HG03354 (cell line): ENCODE measurements around the gene GPSM1.

Experiments
- ATAC-seq: cut with Tn5 transposase; IDR thresholded peaks from one replicate; pipeline ENCODE4 v1.9.1; 2021; ENCODE audit warnings: mild to moderate bottlenecking; ENCODE audit not compliant: unreplicated experiment, poor library complexity, severe bottlenecking

GPSM1 gene

GRCh38 chr9:136329211-136329627 is 1.9 kb downstream of the GPSM1 start:
- no peak for ATAC-seq

- no peak for ATAC-seq
Measured at GRCh38 chr9:136329636-136330405, 2.5 kb downstream of the GPSM1 start.

GRCh38 chr9:136330406-136330990 is 3.2 kb downstream of the GPSM1 start:
- ATAC-seq: no peak

GRCh38 chr9:136331030-136331429 is 3.7 kb downstream of the GPSM1 start:
- no peak for ATAC-seq

- no peak for ATAC-seq
Measured at GRCh38 chr9:136331556-136332481, 4.5 kb downstream of the GPSM1 start.

DNA sequence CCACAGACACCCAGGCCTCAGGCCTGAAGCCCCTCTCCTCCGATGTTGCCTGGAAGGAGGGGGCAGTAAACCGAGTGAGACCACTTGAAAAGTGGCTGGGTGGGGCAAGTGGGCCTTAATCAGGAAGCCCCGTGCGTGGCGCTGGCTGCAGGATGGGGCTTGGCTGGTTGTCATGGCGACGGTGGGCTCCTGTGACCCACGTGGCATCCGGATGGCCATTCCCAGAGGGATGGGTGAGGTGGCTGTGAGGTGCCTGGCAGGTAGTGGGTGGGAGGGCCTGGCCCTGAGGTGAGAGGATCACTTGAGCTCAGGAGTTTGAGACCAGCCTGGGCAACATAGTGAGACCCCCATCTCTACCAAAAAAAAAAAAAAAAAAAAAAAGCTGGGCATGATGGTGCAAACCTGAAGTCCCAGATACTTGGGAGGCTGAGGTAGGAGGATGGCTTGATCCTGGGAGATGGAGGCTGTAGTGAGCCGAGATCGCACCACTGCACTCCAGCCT is 5.2 kb downstream of the GPSM1 start:
- ATAC-seq: no peak

GRCh38 chr9:136333045-136333444 is 5.7 kb downstream of the GPSM1 start:
- ATAC-seq: no peak

GRCh38 chr9:136333486-136333885 is 6.1 kb downstream of the GPSM1 start:
- ATAC-seq: no peak

- no peak for ATAC-seq
Measured at GRCh38 chr9:136334541-136334940, 7.2 kb downstream of the GPSM1 start.

DNA sequence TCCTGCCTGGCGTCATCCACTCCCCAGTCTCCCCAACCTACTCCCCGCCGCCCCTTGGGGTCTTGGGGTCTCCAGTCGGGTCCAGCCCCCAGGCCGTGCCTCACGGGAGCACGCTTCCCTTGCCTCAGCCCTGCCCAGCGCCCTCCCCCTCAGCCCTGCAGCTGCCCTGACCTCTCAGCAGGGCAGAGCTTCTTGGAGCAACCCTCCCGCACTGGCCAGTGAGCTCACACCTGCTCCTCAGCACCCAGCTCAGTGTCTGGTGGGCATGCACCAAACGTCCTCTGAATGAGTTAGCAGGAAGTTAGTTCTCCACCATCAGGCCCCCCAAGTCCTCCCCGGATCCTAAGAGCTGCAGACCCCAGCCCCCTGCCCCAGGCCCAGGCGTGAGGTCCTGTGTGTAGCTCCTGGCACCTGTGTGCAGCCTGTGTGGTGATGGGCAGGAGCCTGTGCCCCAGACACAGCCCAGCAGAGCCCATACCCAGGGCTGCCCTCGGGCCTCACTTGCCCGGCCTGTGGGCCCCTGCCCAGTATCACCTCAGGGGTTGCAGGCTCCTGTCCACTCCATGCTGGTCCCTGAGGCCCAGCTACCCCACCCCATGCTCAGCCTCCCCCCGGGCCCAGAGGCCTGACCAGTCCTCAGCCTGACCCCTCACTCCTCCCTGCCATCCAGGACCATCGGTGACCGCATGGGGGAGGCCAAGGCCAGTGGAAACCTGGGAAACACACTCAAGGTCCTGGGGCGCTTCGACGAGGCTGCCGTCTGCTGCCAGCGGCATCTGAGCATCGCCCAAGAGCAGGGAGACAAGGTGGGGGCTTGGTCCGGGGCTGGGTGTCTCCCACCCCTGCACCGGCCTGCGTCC is 8.2 kb downstream of the GPSM1 start:
- no peak for ATAC-seq

DNA sequence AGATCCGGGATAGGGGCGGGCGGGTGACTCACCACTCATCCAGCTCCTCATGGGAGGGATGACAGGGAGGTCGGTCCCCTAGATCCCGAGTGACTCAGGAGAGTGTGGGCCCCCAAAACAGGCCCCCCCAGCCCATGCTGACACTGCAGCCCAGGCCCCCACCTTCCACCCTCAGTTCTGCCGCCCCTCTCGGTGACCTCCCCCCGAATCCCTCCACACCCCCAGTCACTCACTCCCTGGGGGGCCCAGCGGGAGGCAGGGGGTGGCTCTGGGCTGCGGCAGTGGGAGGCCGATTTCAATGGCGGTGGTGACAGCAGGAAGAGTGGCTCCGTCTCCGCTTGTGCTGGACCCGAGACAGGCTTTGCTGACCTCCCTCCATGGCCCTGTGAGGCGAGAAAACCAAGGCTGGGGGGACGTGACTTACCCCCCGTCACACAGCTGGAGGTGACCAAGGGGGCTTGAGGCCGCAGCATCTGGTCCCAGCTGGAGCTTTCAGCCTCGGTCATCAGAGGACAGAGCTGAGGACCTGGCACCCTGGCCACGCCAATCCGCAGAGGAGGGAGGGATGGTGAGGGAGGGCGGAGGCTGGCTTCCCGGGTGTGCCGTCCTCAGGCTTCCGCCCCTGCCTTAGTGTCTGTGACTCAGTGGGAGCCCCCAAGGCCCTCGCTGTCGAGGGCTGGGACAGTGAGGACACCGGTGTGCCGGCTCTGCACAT is 9.0 kb downstream of the GPSM1 start:
- no peak for ATAC-seq

DNA sequence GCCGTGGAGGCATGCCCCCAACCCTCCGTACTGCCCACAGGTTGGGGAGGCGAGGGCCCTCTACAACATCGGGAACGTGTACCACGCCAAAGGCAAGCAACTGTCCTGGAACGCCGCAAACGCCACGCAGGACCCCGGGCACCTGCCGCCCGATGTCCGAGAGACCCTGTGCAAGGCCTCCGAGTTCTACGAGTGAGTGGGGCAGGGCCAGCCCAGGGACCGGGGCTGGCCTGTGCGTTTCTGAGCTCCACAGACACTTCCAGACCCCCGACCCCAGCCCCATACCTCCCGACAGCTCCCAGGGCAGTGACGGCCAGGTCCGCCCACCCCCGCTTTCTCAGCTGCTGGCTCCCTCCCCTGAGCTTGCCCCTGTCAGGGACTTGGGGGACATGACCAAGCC is 9.5 kb downstream of the GPSM1 start:
- no peak for ATAC-seq

DNA sequence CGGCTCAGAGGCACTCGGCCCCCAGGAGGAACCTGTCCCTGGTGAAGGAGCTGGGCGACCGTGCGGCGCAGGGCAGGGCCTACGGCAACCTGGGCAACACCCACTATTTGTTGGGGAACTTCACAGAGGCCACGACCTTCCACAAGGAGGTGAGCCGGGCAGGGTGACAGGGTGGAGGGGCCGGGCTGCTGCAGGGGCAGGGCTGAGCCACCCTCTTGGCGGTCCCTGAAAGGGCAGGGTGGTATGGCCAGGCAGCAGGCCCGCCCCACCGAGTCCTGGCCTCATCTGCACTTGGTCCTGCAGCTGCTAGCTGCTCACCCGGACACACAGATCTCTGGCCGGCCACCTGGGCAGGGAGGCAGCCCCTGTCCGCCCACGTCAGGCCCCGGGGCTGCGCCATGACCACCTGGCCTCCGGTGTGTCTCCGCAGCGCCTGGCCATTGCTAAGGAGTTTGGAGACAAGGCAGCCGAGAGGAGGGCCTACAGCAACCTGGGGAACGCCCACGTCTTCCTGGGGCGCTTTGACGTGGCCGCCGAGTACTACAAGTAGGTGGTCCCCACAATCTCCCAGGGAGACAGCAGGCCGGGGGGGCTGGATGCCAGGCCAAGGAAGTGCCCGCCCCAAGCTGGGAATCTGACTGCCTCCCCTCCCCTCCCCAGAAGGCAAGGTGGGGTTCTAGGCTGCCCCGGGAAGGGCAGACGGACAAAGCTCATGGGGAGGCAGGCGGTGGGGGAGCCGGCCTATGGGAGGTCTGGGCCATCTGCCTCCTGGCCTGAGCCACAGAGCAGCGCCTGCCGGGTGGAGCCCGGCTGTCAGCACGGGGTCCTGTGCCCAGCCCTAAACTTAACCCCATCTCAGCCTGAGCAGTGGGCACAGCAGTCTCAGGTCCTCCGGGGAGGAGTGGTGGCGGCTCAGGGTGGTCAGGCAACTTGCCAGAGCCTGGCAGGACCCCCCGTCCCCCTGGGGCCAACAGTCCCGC is 10.4 kb downstream of the GPSM1 start:
- no peak for ATAC-seq

DNA sequence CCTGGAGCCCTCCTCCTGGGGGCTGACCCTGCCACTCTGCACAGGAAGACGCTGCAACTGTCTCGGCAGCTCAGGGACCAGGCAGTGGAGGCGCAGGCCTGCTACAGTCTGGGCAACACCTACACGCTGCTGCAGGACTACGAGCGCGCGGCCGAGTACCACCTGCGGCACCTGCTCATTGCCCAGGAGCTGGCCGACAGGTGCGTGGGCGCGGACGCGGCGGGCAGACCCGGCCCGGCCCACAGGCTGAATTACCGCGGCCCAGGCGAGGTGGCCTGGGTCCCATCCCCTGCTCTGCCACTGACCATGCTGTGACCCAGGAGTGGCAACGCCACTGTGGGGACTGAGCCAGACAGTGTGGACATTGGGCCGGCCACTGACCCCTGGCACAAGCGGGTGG is 11.2 kb downstream of the GPSM1 start:
- ATAC-seq: no peak

- no peak for ATAC-seq
Measured at GRCh38 chr9:136339173-136339957, 12.0 kb downstream of the GPSM1 start.

GRCh38 chr9:136339958-136340310 is 12.6 kb downstream of the GPSM1 start:
- no peak for ATAC-seq
